Fibroblast of villous mesenchyme (primary cell): ENCODE measurements around the gene RASA3. TPM values are rescaled to one million over a fixed set of nuclear protein-coding genes. Genes with fewer than 3 reads are reported as not detected.
"Not testable (repeated sequence)": the region's sequence is repeated elsewhere in the genome, so short reads cannot be mapped to it uniquely, and the experiment has no call there.

ENCODE experiments used
- DNase-seq: peaks from one replicate; pipeline ENCODE4 v3.0.0-alpha.2; 2010; ENCODE audit warnings: low read depth
- H3K4me3 ChIP-seq: 2 replicates; pipeline ENCODE4 v1.5.1; 2011; ENCODE audit warnings: low read depth, mild to moderate bottlenecking, low read length
- CTCF ChIP-seq: IDR thresholded peaks from 2 replicates; pipeline ENCODE4 v1.5.1; 2012; ENCODE audit warnings: low read depth, mild to moderate bottlenecking, low read length; ENCODE audit not compliant: insufficient read depth
- total RNA-seq: library from RNA; depleted of rRNA; stranded (reverse); fragments of >200 nt; gene quantifications from 2 replicates; pipeline ENCODE4 v1.2.3, GENCODE V29; 2012

The RASA3 gene
- total RNA-seq, 1 donor = 34.1 TPM

DNA sequence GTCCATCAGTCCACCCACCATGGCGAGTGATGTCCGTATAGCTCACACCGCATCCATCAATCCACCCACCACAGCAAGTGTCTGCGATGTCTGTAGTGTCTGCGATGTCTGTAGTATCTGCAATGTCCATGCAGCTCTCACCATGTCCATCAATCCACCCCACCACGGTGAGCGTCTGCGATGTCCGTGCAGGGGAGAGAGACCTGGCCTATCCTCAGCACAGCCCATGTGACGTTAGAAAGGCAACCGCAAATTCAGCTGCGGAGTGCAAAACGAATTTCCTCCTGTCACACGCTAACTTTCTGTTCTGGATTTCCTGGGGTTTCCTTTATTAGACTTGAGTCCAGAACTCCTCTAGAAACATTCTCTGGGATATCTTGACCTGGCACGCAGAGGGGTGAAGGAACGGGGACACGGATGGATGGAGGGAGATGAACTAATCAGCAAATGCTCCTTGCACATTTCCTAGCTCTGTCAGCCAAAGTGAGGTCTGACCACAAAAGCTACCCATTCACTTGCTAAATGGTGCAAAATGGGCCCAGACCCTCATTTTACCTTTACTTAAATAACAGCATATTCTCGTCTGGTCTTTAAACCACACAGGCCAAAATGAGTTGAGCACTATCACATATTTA lies 18.3 kb downstream of the RASA3 start:
- DNase-seq = no peak
- H3K4me3 ChIP-seq = no peak overlapping the region
- no peak for TF ChIP-seq CTCF

DNA sequence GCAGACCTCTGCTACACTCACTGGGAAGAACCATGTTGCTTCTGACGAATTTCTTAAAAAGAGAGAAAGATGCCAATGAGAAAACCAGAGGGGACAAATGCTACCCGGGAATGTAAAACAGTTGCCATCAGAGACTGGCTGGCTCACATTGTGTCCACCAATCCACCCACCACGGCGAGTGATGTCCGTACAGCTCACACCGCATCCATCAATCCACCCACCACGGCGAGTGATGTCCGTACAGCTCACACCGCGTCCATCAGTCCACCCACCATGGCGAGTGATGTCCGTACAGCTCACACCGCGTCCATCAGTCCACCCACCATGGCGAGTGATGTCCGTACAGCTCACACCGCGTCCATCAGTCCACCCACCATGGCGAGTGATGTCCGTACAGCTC lies 19.0 kb downstream of the RASA3 start:
- not testable (repeated sequence) for DNase-seq, H3K4me3 ChIP-seq

DNA sequence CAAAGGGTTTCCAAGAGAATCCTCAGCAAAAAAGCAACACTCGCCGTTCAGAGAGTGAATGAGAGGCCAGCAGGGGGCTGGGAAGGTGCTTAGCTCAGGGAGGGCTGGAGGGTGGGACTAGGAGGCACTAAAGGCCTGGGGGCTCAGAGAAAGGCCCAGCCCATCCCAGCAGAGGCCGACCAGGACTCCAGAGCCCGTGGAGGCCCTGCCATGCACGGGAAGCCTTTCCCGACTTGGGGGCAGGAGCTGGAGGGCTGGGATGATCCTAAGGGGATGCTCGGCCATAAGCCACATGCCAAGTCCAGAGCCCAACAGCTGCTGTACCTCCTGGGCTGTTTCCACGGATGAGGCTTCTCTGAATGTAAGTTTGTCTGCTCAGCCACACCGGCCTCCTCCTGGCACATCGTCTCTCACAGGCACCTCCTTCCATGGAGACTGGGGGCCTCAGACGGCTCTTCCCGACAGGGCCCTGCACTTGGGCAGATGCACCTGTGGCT lies 19.5 kb downstream of the RASA3 start:
- no peak for DNase-seq
- peak; percentile 22 for TF ChIP-seq CTCF
- no peak overlapping the region for H3K4me3 ChIP-seq

DNA sequence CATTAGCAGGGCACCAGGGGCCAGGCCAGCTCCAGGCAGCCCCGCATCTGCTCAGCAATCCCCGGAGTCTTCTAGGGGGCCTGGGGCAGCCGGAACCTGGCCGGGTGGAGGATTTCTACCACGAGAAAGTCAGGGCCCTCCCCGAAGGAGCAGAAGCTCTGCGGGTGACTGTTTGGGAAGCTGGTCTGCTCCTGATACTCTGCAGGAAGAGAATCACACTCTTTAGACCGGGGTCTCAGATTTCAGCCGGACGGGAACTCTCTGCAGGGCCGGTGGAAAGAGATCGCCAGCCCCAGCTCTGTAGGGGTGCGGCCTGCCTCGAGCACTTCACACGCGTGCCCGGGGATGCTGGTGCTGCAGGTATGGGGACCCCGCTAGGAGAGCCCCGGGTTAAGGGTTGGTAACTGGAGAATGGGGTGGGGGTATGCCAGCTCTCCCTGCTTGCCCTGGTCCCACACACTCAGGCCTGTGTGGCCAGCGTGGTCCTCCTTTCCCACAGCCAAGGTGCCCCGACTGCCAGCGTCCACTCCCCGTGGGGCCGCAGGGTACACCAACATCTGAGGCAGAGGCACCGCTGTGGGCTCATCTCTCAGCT lies 20.1 kb downstream of the RASA3 start:
- no peak for DNase-seq
- TF ChIP-seq CTCF = no peak
- no peak overlapping the region for H3K4me3 ChIP-seq

DNA sequence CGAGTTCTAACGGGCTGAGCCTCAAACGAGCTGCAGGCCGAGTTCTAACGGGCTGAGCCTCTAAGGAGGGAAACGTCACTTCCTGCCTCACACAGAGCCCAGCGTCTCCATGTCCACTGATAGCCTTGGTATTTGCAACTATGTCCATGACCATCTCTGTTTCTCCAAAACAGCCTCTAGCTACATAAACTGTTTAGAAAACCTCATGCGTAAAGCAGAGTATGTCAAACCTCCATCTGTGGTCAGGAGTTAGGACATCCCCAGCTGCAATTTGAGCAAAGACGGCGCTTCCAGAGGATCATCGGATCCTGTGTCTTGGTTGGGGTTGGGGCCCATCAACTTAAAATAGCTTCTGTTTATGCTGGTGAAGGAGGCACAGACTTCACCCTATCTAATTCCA lies 20.8 kb downstream of the RASA3 start:
- DNase-seq = peak; percentile 98
- no peak for TF ChIP-seq CTCF

DNA sequence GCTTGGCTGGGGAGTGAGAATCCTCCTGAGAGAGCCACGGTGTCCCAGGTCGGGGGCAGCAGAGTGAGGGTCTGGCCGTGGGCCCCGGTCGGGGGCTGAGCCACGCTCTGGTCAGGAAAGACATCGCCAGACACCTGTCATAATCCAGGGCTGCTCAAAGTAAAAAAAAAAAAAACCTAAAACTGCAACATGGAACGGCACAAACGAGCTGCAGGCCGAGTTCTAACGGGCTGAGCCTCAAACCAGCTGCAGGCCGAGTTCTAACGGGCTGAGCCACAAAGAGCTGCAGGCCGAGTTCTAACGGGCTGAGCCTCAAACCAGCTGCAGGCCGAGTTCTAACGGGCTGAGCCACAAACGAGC lies 21.6 kb downstream of the RASA3 start:
- not testable (repeated sequence) for DNase-seq, H3K4me3 ChIP-seq

More for the DNA sequence above, 20.8 kb downstream of the RASA3 start:
- no peak overlapping the region for H3K4me3 ChIP-seq

DNA sequence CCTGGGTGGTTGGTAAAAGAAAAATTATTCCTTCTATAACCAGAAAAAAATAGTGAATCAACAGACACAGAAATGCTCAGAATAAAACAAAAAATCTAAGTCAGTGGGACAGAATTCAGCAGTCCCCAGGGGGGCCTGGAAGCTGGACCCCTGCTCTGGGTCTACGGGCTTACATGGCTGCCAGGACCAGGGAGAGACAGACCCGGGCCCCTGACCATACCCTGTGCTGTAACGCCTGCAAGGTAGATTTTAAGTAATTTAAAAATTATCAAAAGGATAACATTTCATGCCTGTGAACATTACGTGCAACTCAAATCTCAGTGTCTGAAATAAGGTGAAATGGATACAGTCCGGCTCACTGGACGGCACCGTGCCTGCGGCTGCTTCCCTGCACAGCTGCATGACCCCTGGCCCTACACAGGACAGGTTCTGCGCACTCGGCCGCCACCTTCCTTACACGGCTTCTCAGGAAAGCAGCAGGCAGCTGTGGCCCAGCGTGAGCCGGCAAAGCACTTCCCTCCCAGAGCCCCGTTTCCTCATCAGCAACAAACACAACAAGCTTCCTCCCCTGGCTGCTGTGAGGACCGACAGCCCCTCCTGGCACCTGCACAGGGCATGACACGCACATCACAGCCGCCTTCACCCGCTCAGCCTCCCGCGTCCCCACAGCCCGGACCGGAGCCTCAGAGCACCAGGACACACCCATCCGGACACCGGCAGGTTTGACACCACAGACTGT lies 22.2 kb downstream of the RASA3 start:
- peak; percentile 48 for DNase-seq
- TF ChIP-seq CTCF = no peak
- no peak overlapping the region for H3K4me3 ChIP-seq
